ENCODE results near the gene KIF13A.

DNA sequence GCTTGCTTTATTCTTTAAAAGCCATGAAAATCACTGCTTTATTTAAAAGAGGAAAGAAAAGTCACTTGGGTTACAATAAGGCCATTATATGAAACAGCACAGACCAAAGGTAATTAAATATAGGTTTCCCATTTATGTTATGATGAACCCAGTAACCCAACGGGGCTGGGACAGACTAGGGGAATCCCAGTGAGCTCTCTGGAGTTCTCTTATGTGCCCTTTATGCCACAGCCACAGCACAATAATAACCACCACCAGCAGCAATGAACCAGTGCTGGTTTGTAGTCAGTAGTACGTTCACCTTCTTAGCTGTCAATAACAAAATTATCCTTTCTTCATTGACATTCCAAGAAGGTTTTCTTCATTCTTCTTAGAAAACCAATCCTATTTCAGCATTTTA lies 87.4 kb downstream of the KIF13A start:
- TF ChIP-seq EZH2 (IDR thresholded peaks at IDR 0.05; ENCODE audit: low read depth, unreplicated experiment) (no peak), CREB1 (CRISPR knock-in tag; IDR thresholded peaks at IDR 0.05; ENCODE audit: low read depth) (no peak), POLR2AphosphoS5 (IDR thresholded peaks at IDR 0.05; ENCODE audit: low read depth) (no peak), EZH2phosphoT487 (IDR thresholded peaks at IDR 0.05; ENCODE audit: unreplicated experiment) (no peak)
- TF ChIP-seq, protein P1, sequence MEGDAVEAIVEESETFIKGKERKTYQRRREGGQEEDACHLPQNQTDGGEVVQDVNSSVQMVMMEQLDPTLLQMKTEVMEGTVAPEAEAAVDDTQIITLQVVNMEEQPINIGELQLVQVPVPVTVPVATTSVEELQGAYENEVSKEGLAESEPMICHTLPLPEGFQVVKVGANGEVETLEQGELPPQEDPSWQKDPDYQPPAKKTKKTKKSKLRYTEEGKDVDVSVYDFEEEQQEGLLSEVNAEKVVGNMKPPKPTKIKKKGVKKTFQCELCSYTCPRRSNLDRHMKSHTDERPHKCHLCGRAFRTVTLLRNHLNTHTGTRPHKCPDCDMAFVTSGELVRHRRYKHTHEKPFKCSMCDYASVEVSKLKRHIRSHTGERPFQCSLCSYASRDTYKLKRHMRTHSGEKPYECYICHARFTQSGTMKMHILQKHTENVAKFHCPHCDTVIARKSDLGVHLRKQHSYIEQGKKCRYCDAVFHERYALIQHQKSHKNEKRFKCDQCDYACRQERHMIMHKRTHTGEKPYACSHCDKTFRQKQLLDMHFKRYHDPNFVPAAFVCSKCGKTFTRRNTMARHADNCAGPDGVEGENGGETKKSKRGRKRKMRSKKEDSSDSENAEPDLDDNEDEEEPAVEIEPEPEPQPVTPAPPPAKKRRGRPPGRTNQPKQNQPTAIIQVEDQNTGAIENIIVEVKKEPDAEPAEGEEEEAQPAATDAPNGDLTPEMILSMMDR (conservative IDR thresholded peaks at IDR 0.05; ENCODE audit: low read depth in 2 of 2), result no peak
- TF ChIP-seq, protein P2, sequence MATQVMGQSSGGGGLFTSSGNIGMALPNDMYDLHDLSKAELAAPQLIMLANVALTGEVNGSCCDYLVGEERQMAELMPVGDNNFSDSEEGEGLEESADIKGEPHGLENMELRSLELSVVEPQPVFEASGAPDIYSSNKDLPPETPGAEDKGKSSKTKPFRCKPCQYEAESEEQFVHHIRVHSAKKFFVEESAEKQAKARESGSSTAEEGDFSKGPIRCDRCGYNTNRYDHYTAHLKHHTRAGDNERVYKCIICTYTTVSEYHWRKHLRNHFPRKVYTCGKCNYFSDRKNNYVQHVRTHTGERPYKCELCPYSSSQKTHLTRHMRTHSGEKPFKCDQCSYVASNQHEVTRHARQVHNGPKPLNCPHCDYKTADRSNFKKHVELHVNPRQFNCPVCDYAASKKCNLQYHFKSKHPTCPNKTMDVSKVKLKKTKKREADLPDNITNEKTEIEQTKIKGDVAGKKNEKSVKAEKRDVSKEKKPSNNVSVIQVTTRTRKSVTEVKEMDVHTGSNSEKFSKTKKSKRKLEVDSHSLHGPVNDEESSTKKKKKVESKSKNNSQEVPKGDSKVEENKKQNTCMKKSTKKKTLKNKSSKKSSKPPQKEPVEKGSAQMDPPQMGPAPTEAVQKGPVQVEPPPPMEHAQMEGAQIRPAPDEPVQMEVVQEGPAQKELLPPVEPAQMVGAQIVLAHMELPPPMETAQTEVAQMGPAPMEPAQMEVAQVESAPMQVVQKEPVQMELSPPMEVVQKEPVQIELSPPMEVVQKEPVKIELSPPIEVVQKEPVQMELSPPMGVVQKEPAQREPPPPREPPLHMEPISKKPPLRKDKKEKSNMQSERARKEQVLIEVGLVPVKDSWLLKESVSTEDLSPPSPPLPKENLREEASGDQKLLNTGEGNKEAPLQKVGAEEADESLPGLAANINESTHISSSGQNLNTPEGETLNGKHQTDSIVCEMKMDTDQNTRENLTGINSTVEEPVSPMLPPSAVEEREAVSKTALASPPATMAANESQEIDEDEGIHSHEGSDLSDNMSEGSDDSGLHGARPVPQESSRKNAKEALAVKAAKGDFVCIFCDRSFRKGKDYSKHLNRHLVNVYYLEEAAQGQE (IDR thresholded peaks at IDR 0.05; ENCODE audit: unreplicated experiment), result no peak

Measured in GM23338 (cell line).